ENCODE measurements around the gene CASZ1.

The CASZ1 gene

GRCh38 chr1:10773376-10773775 lies 23.1 kb downstream of the CASZ1 start:
- no peak for TF ChIP-seq CTCF (IDR thresholded peaks at IDR 0.05)
- no peaks in the 10 kb centered on the region for H3K36me3 ChIP-seq
- no peak overlapping the region for H3K4me3 ChIP-seq (ENCODE audit: low read depth in 1 of 2, low read length in 1 of 2)
- no peaks in the 10 kb centered on the region for H3K27me3 ChIP-seq
- no peak overlapping the region for H3K27ac ChIP-seq
- no peaks in the 10 kb centered on the region for H3K9me3 ChIP-seq
- no peaks in the 10 kb centered on the region for H3K4me1 ChIP-seq (ENCODE audit: control insufficient read depth in 1 of 2, insufficient read depth in 1 of 2, low read depth in 1 of 2, low read length in 1 of 2)

- H3K4me1 ChIP-seq (ENCODE audit: control insufficient read depth in 1 of 2, insufficient read depth in 1 of 2, low read depth in 1 of 2, low read length in 1 of 2) = no peaks in the 10 kb centered on the region
- H3K4me3 ChIP-seq (ENCODE audit: low read depth in 1 of 2, low read length in 1 of 2) = no peak overlapping the region
- H3K36me3 ChIP-seq = no peaks in the 10 kb centered on the region
- no peaks in the 10 kb centered on the region for H3K27me3 ChIP-seq
- H3K27ac ChIP-seq = no peak overlapping the region
- no peak for TF ChIP-seq CTCF (IDR thresholded peaks at IDR 0.05)
- no peaks in the 10 kb centered on the region for H3K9me3 ChIP-seq
Measured at GRCh38 chr1:10772711-10773110, 23.7 kb downstream of the CASZ1 start.

- Histone ChIP-seq H3K4me3 (ENCODE audit: low read depth in 1 of 2, low read length in 1 of 2) (no peak overlapping the region), H3K9me3 (no peaks in the 10 kb centered on the region), H3K4me1 (ENCODE audit: control insufficient read depth in 1 of 2, insufficient read depth in 1 of 2, low read depth in 1 of 2, low read length in 1 of 2) (no peaks in the 10 kb centered on the region), H3K27me3 (no peaks in the 10 kb centered on the region), H3K36me3 (no peaks in the 10 kb centered on the region), H3K27ac (no peak overlapping the region)
- no peak for TF ChIP-seq CTCF (IDR thresholded peaks at IDR 0.05)
Measured at GRCh38 chr1:10771789-10772188, 24.7 kb downstream of the CASZ1 start.

- no peaks in the 10 kb centered on the region for H3K9me3 ChIP-seq
- H3K4me1 ChIP-seq (ENCODE audit: control insufficient read depth in 1 of 2, insufficient read depth in 1 of 2, low read depth in 1 of 2, low read length in 1 of 2) = no peaks in the 10 kb centered on the region
- H3K27ac ChIP-seq = no peak overlapping the region
- no peak overlapping the region for H3K4me3 ChIP-seq (ENCODE audit: low read depth in 1 of 2, low read length in 1 of 2)
- no peaks in the 10 kb centered on the region for H3K27me3 ChIP-seq
- H3K36me3 ChIP-seq = no peaks in the 10 kb centered on the region
- TF ChIP-seq CTCF (IDR thresholded peaks at IDR 0.05) = no peak
Measured at GRCh38 chr1:10768552-10768951, 27.9 kb downstream of the CASZ1 start.

GRCh38 chr1:10767282-10767681 lies 29.2 kb downstream of the CASZ1 start:
- H3K27ac ChIP-seq = no peak overlapping the region
- TF ChIP-seq CTCF (IDR thresholded peaks at IDR 0.05) = no peak
- H3K4me3 ChIP-seq (ENCODE audit: low read depth in 1 of 2, low read length in 1 of 2) = no peak overlapping the region
- no peaks in the 10 kb centered on the region for H3K27me3 ChIP-seq
- no peaks in the 10 kb centered on the region for H3K4me1 ChIP-seq (ENCODE audit: control insufficient read depth in 1 of 2, insufficient read depth in 1 of 2, low read depth in 1 of 2, low read length in 1 of 2)
- no peaks in the 10 kb centered on the region for H3K36me3 ChIP-seq
- no peaks in the 10 kb centered on the region for H3K9me3 ChIP-seq
